ENCODE data around the gene SNX8.

Gene SNX8

GRCh38 chr7:2244404-2244995, 69.7 kb downstream of the SNX8 start:
- DNase-seq (ENCODE audit: low spot score), result no peak

- DNase-seq (ENCODE audit: low spot score), result no peak
Observed at GRCh38 chr7:2243458-2243857, 70.8 kb downstream of the SNX8 start.

GRCh38 chr7:2242541-2243429, 71.5 kb downstream of the SNX8 start:
- DNase-seq (ENCODE audit: low spot score), result peak; percentile 52

- DNase-seq (ENCODE audit: low spot score), result peak; percentile 92
Observed at GRCh38 chr7:2241580-2242540, 72.4 kb downstream of the SNX8 start, which contains the start of the genes MRM2 and NUDT1. TSS of gene MRM2 (minus strand) at chr7:2242205. CDS start at chr7:2242169, 36 bp downstream. TSS of gene NUDT1 (plus strand) at chr7:2242226. CDS start at chr7:2244575, 2,349 bp downstream.

GRCh38 chr7:2239242-2239641, 75.0 kb downstream of the SNX8 start:
- DNase-seq (ENCODE audit: low spot score), result no peak

GRCh38 chr7:2237109-2237602, 77.1 kb downstream of the SNX8 start:
- no peak for DNase-seq (ENCODE audit: low spot score)

- no peak for DNase-seq (ENCODE audit: low spot score)
Observed at GRCh38 chr7:2233926-2234325, 80.3 kb downstream of the SNX8 start.

GRCh38 chr7:2232766-2233520, 81.3 kb downstream of the SNX8 start, which contains the start of gene MAD1L1:
TSS of gene MAD1L1 (minus strand) at chr7:2232945. CDS start at chr7:2230133, 2,812 bp downstream.
- DNase-seq (ENCODE audit: low spot score), result peak; percentile 97

GRCh38 chr7:2231992-2232765, 82.1 kb downstream of the SNX8 start:
- peak; percentile 49 for DNase-seq (ENCODE audit: low spot score)

GRCh38 chr7:2230882-2231281, 83.4 kb downstream of the SNX8 start:
- DNase-seq (ENCODE audit: low spot score), result no peak

- DNase-seq (ENCODE audit: low spot score), result no peak
Observed at GRCh38 chr7:2230226-2230625, 84.0 kb downstream of the SNX8 start.

- DNase-seq (ENCODE audit: low spot score), result no peak
Observed at GRCh38 chr7:2229467-2229866, 84.8 kb downstream of the SNX8 start.

GRCh38 chr7:2228921-2229320, 85.3 kb downstream of the SNX8 start:
- DNase-seq (ENCODE audit: low spot score), result no peak

GRCh38 chr7:2227699-2228098, 86.5 kb downstream of the SNX8 start:
- DNase-seq (ENCODE audit: low spot score), result no peak

- no peak for DNase-seq (ENCODE audit: low spot score)
Observed at GRCh38 chr7:2225830-2226229, 88.4 kb downstream of the SNX8 start.

- DNase-seq (ENCODE audit: low spot score), result no peak
Observed at GRCh38 chr7:2225336-2225735, 88.9 kb downstream of the SNX8 start.

GRCh38 chr7:2224934-2225333, 89.3 kb downstream of the SNX8 start:
- no peak for DNase-seq (ENCODE audit: low spot score)

GRCh38 chr7:2224491-2224928, 89.7 kb downstream of the SNX8 start:
- no peak for DNase-seq (ENCODE audit: low spot score)

GRCh38 chr7:2223321-2223720, 90.9 kb downstream of the SNX8 start:
- DNase-seq (ENCODE audit: low spot score), result no peak

- DNase-seq (ENCODE audit: low spot score), result no peak
Observed at GRCh38 chr7:2222516-2222915, 91.7 kb downstream of the SNX8 start.
